ENCODE data around the gene CPEB4.

CPEB4 gene

GRCh38 chr5:173963867-173964441 lies 75.8 kb downstream of the CPEB4 start:
- in situ Hi-C loops (cut with MboI; ENCODE audit: low pct_unique_long_range_greater_than_20kb, low sequenced_read_pairs), result loop anchor here (25.0 kb wide), 1 partner anchor 327 kb away; no protein-coding TSS in a partner anchor
- no peak for DNase-seq

GRCh38 chr5:173964506-173964905 lies 76.4 kb downstream of the CPEB4 start:
- DNase-seq, result no peak
- in situ Hi-C loops (cut with MboI; ENCODE audit: low pct_unique_long_range_greater_than_20kb, low sequenced_read_pairs), result loop anchor here (25.0 kb wide), 1 partner anchor 327 kb away; no protein-coding TSS in a partner anchor

- in situ Hi-C loops (cut with MboI; ENCODE audit: low pct_unique_long_range_greater_than_20kb, low sequenced_read_pairs), result loop anchor here (25.0 kb wide), 1 partner anchor 330 kb away; no protein-coding TSS in a partner anchor
- DNase-seq, result no peak
Measured at GRCh38 chr5:173967241-173967640, 79.1 kb downstream of the CPEB4 start.

- DNase-seq, result no peak
- in situ Hi-C loops (cut with MboI; ENCODE audit: low pct_unique_long_range_greater_than_20kb, low sequenced_read_pairs), result loop anchor here (25.0 kb wide), 1 partner anchor 331 kb away; no protein-coding TSS in a partner anchor
Measured at GRCh38 chr5:173968154-173968797, 80.1 kb downstream of the CPEB4 start.

GRCh38 chr5:173969167-173970049 lies 81.3 kb downstream of the CPEB4 start:
- in situ Hi-C loops (cut with MboI; ENCODE audit: low pct_unique_long_range_greater_than_20kb, low sequenced_read_pairs), result loop anchor here (25.0 kb wide), 1 partner anchor 332 kb away; no protein-coding TSS in a partner anchor
- DNase-seq, result no peak

GRCh38 chr5:173970878-173971650 lies 82.9 kb downstream of the CPEB4 start:
- in situ Hi-C loops (cut with MboI; ENCODE audit: low pct_unique_long_range_greater_than_20kb, low sequenced_read_pairs), result loop anchor here (25.0 kb wide), 1 partner anchor 334 kb away; no protein-coding TSS in a partner anchor
- no peak for DNase-seq

GRCh38 chr5:173971681-173972345 lies 83.7 kb downstream of the CPEB4 start:
- DNase-seq, result no peak
- in situ Hi-C loops (cut with MboI; ENCODE audit: low pct_unique_long_range_greater_than_20kb, low sequenced_read_pairs), result loop anchor here (25.0 kb wide), 1 partner anchor 335 kb away; no protein-coding TSS in a partner anchor

- DNase-seq, result no peak
- in situ Hi-C loops (cut with MboI; ENCODE audit: low pct_unique_long_range_greater_than_20kb, low sequenced_read_pairs), result loop anchor here (25.0 kb wide), 1 partner anchor 335 kb away; no protein-coding TSS in a partner anchor
Measured at GRCh38 chr5:173972607-173972924, 84.4 kb downstream of the CPEB4 start.

GRCh38 chr5:173972925-173973615 lies 84.9 kb downstream of the CPEB4 start:
- in situ Hi-C loops (cut with MboI; ENCODE audit: low pct_unique_long_range_greater_than_20kb, low sequenced_read_pairs), result loop anchor here (25.0 kb wide), 1 partner anchor 336 kb away; no protein-coding TSS in a partner anchor
- DNase-seq, result peak; percentile 90

- no peak for DNase-seq
- in situ Hi-C loops (cut with MboI; ENCODE audit: low pct_unique_long_range_greater_than_20kb, low sequenced_read_pairs), result loop anchor here (25.0 kb wide), 1 partner anchor 336 kb away; no protein-coding TSS in a partner anchor
Measured at GRCh38 chr5:173973616-173973969, 85.4 kb downstream of the CPEB4 start.

- in situ Hi-C loops (cut with MboI; ENCODE audit: low pct_unique_long_range_greater_than_20kb, low sequenced_read_pairs), result loop anchor here (25.0 kb wide), 1 partner anchor 337 kb away; no protein-coding TSS in a partner anchor
- no peak for DNase-seq
Measured at GRCh38 chr5:173974688-173975239, 86.6 kb downstream of the CPEB4 start.

GRCh38 chr5:173981185-173981761 lies 93.1 kb downstream of the CPEB4 start:
- DNase-seq, result no peak
- in situ Hi-C loops (cut with MboI; ENCODE audit: low pct_unique_long_range_greater_than_20kb, low sequenced_read_pairs), result no loop called here

- in situ Hi-C loops (cut with MboI; ENCODE audit: low pct_unique_long_range_greater_than_20kb, low sequenced_read_pairs), result no loop called here
- no peak for DNase-seq
Measured at GRCh38 chr5:173984218-173984617, 96.1 kb downstream of the CPEB4 start.

- in situ Hi-C loops (cut with MboI; ENCODE audit: low pct_unique_long_range_greater_than_20kb, low sequenced_read_pairs), result no loop called here
- no peak for DNase-seq
Measured at GRCh38 chr5:173988554-173989431, 100.6 kb downstream of the CPEB4 start, which contains the start of gene C5orf47. C5orf47 (plus strand) TSS chr5:173989170; CDS start chr5:173989264, 94 bp downstream.

- in situ Hi-C loops (cut with MboI; ENCODE audit: low pct_unique_long_range_greater_than_20kb, low sequenced_read_pairs), result no loop called here
Measured at GRCh38 chr5:173989432-173990082, 101.4 kb downstream of the CPEB4 start.

GRCh38 chr5:173997331-173997730 lies 109.2 kb downstream of the CPEB4 start:
- in situ Hi-C loops (cut with MboI; ENCODE audit: low pct_unique_long_range_greater_than_20kb, low sequenced_read_pairs), result no loop called here
- DNase-seq, result no peak

More at GRCh38 chr5:173989432-173990082, 101.4 kb downstream of the CPEB4 start:
- no peak for DNase-seq
